Measurements from ENCODE around the gene LRP3. TPM values are rescaled to one million over a fixed set of nuclear protein-coding genes. Genes with fewer than 3 reads are reported as not detected.

LRP3 gene
- polyA plus RNA-seq, 1 donor from 2014 or later, result 60.1 TPM

GRCh38 chr19:33249740-33250366, 55.7 kb downstream of the LRP3 start:
- Histone ChIP-seq H3K27me3 (ENCODE audit: insufficient read depth, low read depth, low read length) (no peaks in the 10 kb centered on the region), H4K20me1 (ENCODE audit: insufficient read depth) (no peaks in the 10 kb centered on the region), H3K9ac (ENCODE audit: low read length) (no peak overlapping the region), H2AFZ (ENCODE audit: low read depth, low read length) (no peak overlapping the region), H3K9me2 (ENCODE audit: insufficient read depth, low read length) (no peaks in the 10 kb centered on the region), H3K36me3 (ENCODE audit: insufficient read depth, low read length) (no peaks in the 10 kb centered on the region), H3K9me3 (ENCODE audit: low read length) (no peaks in the 10 kb centered on the region), H3K4me3 (ENCODE audit: low read length) (no peak overlapping the region), H3F3A (ENCODE audit: insufficient read depth, low read length, poor library complexity, severe bottlenecking) (no peaks in the 10 kb centered on the region), H3K79me2 (replicated peaks; ENCODE audit: insufficient read depth, low read length) (no peaks in the 10 kb centered on the region), H3K27ac (ENCODE audit: low read length) (no peak overlapping the region), H3K4me2 (ENCODE audit: low read length) (no peak overlapping the region)
- TF ChIP-seq TAF1 (IDR thresholded peaks at IDR 0.05; ENCODE audit: low read depth) (no peak), REST (IDR thresholded peaks at IDR 0.05; ENCODE audit: borderline replicate concordance) (no peak), CTCF (IDR thresholded peaks at IDR 0.05; ENCODE audit: poor library complexity, severe bottlenecking) (no peak), POLR2AphosphoS5 (IDR thresholded peaks at IDR 0.05) (no peak), EZH2 (IDR thresholded peaks at IDR 0.05; ENCODE audit: borderline replicate concordance, insufficient read depth, low read length, poor library complexity, severe bottlenecking) (no peak), RAD21 (conservative IDR thresholded peaks at IDR 0.05) (no peak), MXI1 (conservative IDR thresholded peaks at IDR 0.05; ENCODE audit: poor library complexity, severe bottlenecking) (no peak), EP300 (conservative IDR thresholded peaks at IDR 0.05; ENCODE audit: poor library complexity, severe bottlenecking) (no peak), SMC3 (conservative IDR thresholded peaks at IDR 0.05; ENCODE audit: poor library complexity) (no peak)

- Histone ChIP-seq H3K27me3 (ENCODE audit: insufficient read depth, low read depth, low read length) (no peaks in the 10 kb centered on the region), H3K27ac (ENCODE audit: low read length) (no peak overlapping the region), H3K4me2 (ENCODE audit: low read length) (no peak overlapping the region), H3K9ac (ENCODE audit: low read length) (no peak overlapping the region), H4K20me1 (ENCODE audit: insufficient read depth) (no peaks in the 10 kb centered on the region), H3K79me2 (replicated peaks; ENCODE audit: insufficient read depth, low read length) (no peaks in the 10 kb centered on the region), H3K9me2 (ENCODE audit: insufficient read depth, low read length) (no peaks in the 10 kb centered on the region), H3K9me3 (ENCODE audit: low read length) (no peaks in the 10 kb centered on the region), H3K4me3 (ENCODE audit: low read length) (no peak overlapping the region), H3K36me3 (ENCODE audit: insufficient read depth, low read length) (no peaks in the 10 kb centered on the region), H2AFZ (ENCODE audit: low read depth, low read length) (no peak overlapping the region), H3F3A (ENCODE audit: insufficient read depth, low read length, poor library complexity, severe bottlenecking) (no peaks in the 10 kb centered on the region)
- TF ChIP-seq RAD21 (conservative IDR thresholded peaks at IDR 0.05) (no peak), POLR2AphosphoS5 (IDR thresholded peaks at IDR 0.05) (no peak), EZH2 (IDR thresholded peaks at IDR 0.05; ENCODE audit: borderline replicate concordance, insufficient read depth, low read length, poor library complexity, severe bottlenecking) (no peak), REST (IDR thresholded peaks at IDR 0.05; ENCODE audit: borderline replicate concordance) (no peak), TAF1 (IDR thresholded peaks at IDR 0.05; ENCODE audit: low read depth) (no peak), EP300 (conservative IDR thresholded peaks at IDR 0.05; ENCODE audit: poor library complexity, severe bottlenecking) (no peak), CTCF (IDR thresholded peaks at IDR 0.05; ENCODE audit: poor library complexity, severe bottlenecking) (no peak), MXI1 (conservative IDR thresholded peaks at IDR 0.05; ENCODE audit: poor library complexity, severe bottlenecking) (no peak), SMC3 (conservative IDR thresholded peaks at IDR 0.05; ENCODE audit: poor library complexity) (no peak)
Measured at GRCh38 chr19:33250500-33250899, 56.4 kb downstream of the LRP3 start.

All from neural cell (in vitro differentiated cells).